HuH-7.5 (cell line): ENCODE measurements around the gene LAMB4.

Experiments used
- DNase-seq: peaks from one replicate; pipeline ENCODE4 v3.0.0; 2011; ENCODE audit warnings: low spot score

LAMB4 gene

GRCh38 chr7:107995184-107996071, 134.7 kb downstream of the LAMB4 start:
- DNase-seq, result no peak

GRCh38 chr7:107994421-107995030, 135.6 kb downstream of the LAMB4 start:
- DNase-seq, result no peak

GRCh38 chr7:107993891-107994291, 136.3 kb downstream of the LAMB4 start:
- no peak for DNase-seq

- no peak for DNase-seq
These were observed 140.4 kb downstream of the LAMB4 start for GRCh38 chr7:107989618-107990373.

GRCh38 chr7:107982918-107983389, 147.2 kb downstream of the LAMB4 start:
- no peak for DNase-seq

- DNase-seq, result no peak
These were observed 147.9 kb downstream of the LAMB4 start for GRCh38 chr7:107982042-107982840.

GRCh38 chr7:107981466-107981865, 148.7 kb downstream of the LAMB4 start:
- DNase-seq, result no peak

- DNase-seq, result no peak
These were observed 149.4 kb downstream of the LAMB4 start for GRCh38 chr7:107980671-107981190.

- DNase-seq, result no peak
These were observed 150.0 kb downstream of the LAMB4 start for GRCh38 chr7:107980171-107980570.

GRCh38 chr7:107978815-107979408, 151.2 kb downstream of the LAMB4 start:
- DNase-seq, result no peak

GRCh38 chr7:107977048-107977447, 153.1 kb downstream of the LAMB4 start:
- no peak for DNase-seq

GRCh38 chr7:107976620-107977019, 153.5 kb downstream of the LAMB4 start:
- no peak for DNase-seq

- DNase-seq, result no peak
These were observed 154.7 kb downstream of the LAMB4 start for GRCh38 chr7:107975394-107976013.

GRCh38 chr7:107973861-107974260, 156.3 kb downstream of the LAMB4 start:
- no peak for DNase-seq
